HG02678 (cell line): ENCODE results near the gene EVA1B.

Source experiments
- ATAC-seq: cut with Tn5 transposase; IDR thresholded peaks from one replicate; pipeline ENCODE4 v1.9.1; 2021; ENCODE audit warnings: mild to moderate bottlenecking, moderate library complexity; ENCODE audit not compliant: unreplicated experiment

EVA1B gene

GRCh38 chr1:36346741-36347370 is 23.4 kb upstream of the EVA1B start:
- ATAC-seq: no peak

GRCh38 chr1:36345353-36345752 is 21.9 kb upstream of the EVA1B start:
- no peak for ATAC-seq

- no peak for ATAC-seq
These were observed 20.9 kb upstream of the EVA1B start for GRCh38 chr1:36344395-36344680.

- no peak for ATAC-seq
These were observed 20.4 kb upstream of the EVA1B start for GRCh38 chr1:36343651-36344394.

- ATAC-seq: no peak
These were observed 19.2 kb upstream of the EVA1B start for GRCh38 chr1:36342426-36343185.

GRCh38 chr1:36341626-36342320 is 18.3 kb upstream of the EVA1B start:
- no peak for ATAC-seq

GRCh38 chr1:36339615-36340014 is 16.2 kb upstream of the EVA1B start:
- ATAC-seq: no peak

GRCh38 chr1:36339215-36339614 is 15.8 kb upstream of the EVA1B start:
- no peak for ATAC-seq

- no peak for ATAC-seq
These were observed 14.4 kb upstream of the EVA1B start for GRCh38 chr1:36337830-36338229.

- ATAC-seq: no peak
These were observed 7.5 kb upstream of the EVA1B start for GRCh38 chr1:36330940-36331339.

- ATAC-seq: no peak
These were observed 6.4 kb upstream of the EVA1B start for GRCh38 chr1:36329817-36330216.

GRCh38 chr1:36328713-36329112 is 5.3 kb upstream of the EVA1B start:
- ATAC-seq: no peak

GRCh38 chr1:36328088-36328480 is 4.6 kb upstream of the EVA1B start:
- no peak for ATAC-seq

- ATAC-seq: no peak
These were observed 4.1 kb upstream of the EVA1B start for GRCh38 chr1:36327421-36328087.

GRCh38 chr1:36326499-36326898 is 3.1 kb upstream of the EVA1B start:
- ATAC-seq: no peak

GRCh38 chr1:36324353-36324703 is 883 bp upstream of the EVA1B start:
- no peak for ATAC-seq

- no peak for ATAC-seq
These were observed 434 bp downstream of the EVA1B start for GRCh38 chr1:36322786-36323635.

- ATAC-seq: no peak
These were observed 1.2 kb downstream of the EVA1B start for GRCh38 chr1:36322041-36322785.

GRCh38 chr1:36321119-36321951 is 2.1 kb downstream of the EVA1B start:
- no peak for ATAC-seq
